NCI-H2107 treated with DMSO at 0.1 percent for 48 hours (cell line): Measurements from ENCODE around the gene SLC22A7.

ENCODE experiments used
- DNase-seq: peaks from one replicate; lab custom pipeline; 2025; ENCODE audit not compliant: unreplicated experiment; lab: John Stamatoyannopoulos, UW

Gene SLC22A7, protein sequence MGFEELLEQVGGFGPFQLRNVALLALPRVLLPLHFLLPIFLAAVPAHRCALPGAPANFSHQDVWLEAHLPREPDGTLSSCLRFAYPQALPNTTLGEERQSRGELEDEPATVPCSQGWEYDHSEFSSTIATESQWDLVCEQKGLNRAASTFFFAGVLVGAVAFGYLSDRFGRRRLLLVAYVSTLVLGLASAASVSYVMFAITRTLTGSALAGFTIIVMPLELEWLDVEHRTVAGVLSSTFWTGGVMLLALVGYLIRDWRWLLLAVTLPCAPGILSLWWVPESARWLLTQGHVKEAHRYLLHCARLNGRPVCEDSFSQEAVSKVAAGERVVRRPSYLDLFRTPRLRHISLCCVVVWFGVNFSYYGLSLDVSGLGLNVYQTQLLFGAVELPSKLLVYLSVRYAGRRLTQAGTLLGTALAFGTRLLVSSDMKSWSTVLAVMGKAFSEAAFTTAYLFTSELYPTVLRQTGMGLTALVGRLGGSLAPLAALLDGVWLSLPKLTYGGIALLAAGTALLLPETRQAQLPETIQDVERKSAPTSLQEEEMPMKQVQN

DNA sequence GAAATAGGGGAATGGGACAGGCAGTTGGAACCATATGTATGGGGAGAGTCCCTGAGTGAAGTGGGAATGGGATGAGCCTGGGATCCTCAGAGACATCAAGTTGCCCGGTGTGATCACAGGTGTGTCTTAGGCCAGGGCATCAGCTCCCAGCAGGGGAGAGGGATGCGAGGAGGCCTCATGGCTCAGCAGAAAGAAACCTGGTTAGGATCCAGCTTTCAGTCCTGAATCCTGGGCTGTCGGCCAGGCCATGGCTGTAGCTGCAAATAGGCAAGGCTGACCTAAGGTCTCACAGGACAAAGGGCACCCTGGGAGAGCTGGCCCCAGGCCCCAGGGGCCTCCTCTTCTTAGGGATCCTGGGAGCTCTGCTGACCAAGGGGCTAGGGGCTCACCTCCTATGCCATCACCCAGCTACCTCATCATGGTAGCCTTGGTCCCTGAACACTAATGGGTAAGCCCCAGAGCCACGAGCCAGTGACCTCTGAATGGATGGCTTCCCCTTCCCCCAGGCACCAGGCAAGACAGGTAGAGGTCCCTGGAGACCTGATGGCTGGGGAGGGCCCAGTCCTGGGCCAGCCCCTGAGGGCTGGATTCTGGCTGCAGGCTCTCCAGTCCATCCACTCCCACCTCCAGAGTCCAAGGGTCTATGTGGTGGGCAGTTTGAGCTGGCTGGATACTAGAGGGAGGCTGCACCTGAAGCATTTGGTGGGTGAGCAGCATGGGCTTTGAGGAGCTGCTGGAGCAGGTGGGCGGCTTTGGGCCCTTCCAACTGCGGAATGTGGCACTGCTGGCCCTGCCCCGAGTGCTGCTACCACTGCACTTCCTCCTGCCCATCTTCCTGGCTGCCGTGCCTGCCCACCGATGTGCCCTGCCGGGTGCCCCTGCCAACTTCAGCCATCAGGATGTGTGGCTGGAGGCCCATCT lies at the start of gene SLC22A7:
TSS of gene SLC22A7 (plus strand) at position 617 of the 921 bp plus-strand sequence. CDS start at position 716, 99 bp downstream.
- no peak for DNase-seq

DNA sequence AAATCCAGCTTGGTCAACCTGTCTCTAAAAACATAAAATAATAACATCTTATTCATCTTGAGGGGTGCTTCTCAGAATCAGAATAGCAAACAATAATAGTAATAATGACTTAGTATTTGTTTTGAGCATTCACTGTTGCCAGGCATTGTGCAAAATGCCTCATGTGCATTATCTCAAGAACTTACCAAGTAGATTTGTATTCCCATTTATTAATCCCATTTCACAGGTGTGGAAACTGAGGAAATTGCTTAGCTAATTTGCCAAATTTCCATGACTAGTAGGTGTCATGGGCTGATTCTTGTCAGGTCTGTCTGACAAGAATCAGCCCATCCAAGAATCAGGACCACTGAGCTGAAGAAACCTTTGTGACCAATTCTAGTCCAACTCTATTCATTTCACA lies 49.3 kb upstream of the SLC22A7 start:
- DNase-seq, result no peak

DNA sequence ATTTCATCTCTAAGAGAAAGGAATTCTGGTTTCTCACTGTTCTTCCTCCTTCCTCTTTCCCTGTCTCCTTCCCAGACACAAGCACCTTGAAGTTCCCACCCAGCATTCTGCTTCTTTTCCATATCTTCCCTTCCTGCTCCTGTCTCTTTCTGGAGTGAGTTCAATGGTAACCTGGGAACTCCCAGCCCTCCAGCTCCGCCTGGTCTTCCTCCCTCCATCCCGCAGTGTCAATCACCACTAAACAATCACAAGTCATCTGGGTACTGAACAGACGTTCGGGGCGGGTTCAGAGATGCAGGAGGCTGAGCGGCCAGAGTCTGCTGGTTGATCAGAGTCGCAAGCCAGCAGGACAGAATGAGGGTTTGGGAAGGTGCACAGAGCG lies 47.1 kb upstream of the SLC22A7 start:
- DNase-seq, result no peak

DNA sequence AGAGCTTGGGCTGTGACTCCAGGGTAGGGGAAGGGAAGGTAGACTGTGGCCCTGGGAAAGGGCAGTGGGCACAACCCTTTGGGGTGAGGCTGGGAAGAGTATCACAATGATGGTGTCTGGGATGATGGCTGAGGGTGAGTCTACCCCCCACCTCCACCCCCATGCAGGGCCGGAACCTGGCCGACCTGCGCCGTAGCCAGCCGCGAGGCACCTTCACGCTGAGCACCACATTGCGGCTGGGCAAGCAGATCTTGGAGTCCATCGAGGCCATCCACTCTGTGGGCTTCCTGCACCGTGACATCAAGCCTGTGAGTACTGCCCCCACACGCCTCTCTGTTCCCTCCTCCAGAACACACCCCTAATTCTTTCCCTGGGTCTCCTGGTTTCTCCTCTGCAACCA lies 44.7 kb upstream of the SLC22A7 start:
- DNase-seq, result no peak

- no peak for DNase-seq
Measured at GRCh38 chr6:43254138-43254817, 43.8 kb upstream of the SLC22A7 start.

DNA sequence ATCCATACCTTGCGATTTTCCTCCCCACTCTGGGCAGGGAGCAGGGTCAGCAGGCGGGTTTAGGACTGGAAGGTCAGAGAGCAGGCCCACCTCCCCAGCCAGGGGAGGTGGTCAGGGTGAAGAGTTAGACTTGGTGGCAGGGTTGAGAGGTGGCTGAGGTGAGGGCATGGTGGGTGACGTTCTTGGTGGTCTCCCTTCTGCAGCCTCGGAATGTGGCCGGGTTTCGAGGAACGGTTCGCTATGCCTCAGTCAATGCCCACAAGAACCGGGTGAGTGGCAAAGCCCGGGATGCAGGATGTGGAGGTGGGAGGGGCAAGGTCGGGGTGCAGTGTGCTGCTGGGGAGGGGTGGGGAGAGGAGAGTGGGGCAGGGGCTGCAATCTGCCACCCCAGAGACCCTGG lies 43.2 kb upstream of the SLC22A7 start:
- no peak for DNase-seq

DNA sequence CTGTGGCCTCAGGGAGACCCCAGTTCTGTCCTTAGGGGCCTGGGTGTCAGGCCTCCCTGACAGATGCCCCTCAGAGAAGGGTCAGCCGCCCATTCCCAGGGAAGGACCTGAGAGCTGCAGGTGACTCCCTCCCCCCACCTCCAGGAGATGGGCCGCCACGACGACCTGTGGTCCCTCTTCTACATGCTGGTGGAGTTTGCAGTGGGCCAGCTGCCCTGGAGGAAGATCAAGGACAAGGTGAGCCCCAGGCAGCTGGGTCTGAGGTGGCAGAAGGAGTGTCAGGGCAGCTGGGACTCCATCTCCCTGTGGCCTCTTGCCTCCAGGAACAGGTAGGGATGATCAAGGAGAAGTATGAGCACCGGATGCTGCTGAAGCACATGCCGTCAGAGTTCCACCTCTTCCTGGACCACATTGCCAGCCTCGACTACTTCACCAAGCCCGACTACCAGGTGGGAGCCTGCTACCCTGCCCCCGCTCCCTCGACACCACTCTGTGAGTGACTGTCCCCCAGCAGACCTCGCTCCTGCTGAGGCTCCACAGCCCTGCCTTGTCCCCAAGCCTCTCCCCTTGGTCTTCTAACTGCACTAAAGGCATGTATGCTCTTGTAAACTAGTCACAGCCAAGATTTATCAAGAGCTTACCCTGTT lies 42.5 kb upstream of the SLC22A7 start:
- DNase-seq, result no peak

DNA sequence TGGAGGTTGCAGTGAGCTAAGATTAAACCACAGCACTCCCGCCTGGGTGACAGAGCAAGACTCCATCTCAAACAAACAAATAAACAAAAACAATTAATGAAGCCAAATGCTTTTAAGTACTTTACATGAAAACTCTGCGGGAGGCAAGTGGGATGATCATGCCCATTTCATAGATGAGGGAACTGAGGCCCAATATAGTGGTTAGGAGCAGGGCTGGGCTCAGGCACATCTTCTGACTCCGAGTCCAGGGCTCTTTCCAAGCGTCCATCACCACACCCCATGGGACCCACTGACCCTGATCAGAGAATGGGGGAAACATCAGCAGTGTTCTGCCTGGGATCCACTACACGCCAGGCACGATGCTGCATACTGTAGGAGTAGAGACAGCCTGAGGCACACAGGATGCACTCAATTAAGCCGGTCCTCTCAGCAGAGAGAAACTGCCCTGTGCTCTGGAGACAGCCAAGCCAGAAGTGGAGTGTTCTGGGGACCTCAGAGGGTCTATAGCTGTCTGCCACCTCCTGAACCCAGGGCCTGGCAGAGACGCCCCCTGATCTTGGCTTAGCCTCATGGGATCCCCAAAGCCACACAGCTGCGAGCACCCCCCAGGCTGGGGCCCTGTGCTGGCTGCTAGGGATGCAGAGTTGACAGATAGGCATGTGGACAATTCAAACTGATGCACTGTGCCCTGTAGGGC lies 41.2 kb upstream of the SLC22A7 start:
- DNase-seq, result no peak

DNA sequence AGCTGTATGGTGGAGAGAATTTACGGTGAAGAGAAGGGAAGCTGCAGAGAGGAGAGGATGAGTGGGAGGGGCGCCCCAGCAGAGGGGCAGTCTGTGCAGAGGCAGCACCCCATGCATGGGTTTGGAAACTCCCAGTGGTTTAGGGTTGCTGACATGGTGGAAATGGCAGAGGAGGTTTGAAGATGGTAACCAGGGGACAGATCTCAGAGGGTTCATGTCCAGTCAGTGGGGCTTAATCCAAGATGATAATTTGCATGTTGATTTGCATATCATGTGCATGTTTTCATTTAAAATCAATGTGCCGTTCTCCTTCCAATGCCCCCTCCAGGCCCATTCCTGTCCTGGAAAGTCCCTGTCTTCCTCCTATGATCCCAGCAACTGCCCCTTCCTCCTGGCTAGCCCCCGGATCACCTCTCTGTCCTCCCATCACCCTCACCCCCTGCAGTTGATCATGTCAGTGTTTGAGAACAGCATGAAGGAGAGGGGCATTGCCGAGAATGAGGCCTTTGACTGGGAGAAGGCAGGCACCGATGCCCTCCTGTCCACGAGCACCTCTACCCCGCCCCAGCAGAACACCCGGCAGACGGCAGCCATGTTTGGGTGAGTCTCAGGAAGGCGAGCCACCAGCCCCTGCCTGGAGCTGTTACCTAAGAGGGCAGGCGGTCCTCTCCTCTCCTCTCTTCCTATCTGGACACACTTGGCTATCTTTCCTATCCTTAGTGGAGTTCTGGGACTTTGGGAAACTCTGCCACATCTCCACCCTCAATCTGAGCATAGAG lies 40.5 kb upstream of the SLC22A7 start:
- no peak for DNase-seq

DNA sequence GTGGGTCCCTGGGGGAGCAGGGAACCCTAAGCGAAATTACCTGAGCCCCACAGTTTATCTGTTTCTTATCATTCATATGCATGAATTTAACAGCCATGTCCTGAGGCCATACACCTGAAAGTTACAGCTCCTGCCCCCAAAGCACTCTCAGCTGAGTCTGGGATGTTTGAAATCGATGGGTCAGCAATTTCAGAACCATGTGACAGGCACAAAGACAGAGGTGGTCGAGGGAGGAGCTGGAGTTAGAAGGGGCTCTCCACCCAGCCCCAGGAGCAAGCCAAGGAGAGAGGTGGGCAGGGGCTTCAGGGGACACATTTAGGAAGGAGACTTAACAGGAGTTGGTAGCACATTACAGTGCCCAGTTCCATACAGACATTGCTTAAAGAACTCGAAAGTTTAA lies 39.9 kb upstream of the SLC22A7 start:
- DNase-seq, result no peak

- no peak for DNase-seq
Measured at GRCh38 chr6:43258807-43259686, 39.0 kb upstream of the SLC22A7 start.

GRCh38 chr6:43260791-43261190 lies 37.3 kb upstream of the SLC22A7 start:
- DNase-seq, result no peak

- DNase-seq, result no peak
Measured at GRCh38 chr6:43261198-43261597, 36.9 kb upstream of the SLC22A7 start.

DNA sequence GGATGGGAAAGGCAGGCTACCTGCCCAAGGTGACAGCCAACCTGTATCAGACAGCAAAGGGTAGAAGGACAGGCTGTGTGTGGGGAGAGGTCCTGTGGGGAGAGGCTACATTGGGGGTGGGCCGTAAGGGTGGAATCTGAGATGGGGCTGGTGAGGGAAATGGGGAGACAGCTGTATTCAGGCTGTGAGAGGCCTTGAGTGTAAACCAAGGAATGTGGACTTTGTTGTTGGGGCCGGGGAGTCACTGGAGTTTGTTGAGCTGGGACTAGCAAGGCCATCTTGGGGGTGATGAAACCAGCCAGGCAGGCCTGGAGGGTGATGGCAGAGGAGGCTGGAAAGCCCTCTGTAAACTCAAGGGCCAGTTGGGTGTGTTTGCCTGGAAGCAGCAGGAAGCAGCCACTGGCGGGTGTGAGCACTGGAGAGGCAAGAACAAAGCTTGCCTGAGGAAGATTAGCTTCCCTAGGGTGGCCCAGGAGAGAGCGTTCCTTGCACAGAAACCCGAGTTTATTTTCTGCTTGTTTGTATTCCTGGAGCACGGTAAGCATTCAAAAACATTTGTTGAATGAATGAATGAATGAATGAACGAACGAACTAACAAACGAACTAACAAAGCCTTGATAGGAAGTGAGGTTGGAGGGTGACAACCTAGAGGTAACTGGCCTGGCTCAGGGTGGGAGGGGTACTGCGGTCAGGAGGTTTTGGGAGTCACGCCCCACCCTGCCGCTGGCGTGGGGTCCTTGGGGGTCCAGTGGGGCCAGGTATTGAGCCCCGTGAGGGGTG lies 35.9 kb upstream of the SLC22A7 start:
- DNase-seq, result no peak

DNA sequence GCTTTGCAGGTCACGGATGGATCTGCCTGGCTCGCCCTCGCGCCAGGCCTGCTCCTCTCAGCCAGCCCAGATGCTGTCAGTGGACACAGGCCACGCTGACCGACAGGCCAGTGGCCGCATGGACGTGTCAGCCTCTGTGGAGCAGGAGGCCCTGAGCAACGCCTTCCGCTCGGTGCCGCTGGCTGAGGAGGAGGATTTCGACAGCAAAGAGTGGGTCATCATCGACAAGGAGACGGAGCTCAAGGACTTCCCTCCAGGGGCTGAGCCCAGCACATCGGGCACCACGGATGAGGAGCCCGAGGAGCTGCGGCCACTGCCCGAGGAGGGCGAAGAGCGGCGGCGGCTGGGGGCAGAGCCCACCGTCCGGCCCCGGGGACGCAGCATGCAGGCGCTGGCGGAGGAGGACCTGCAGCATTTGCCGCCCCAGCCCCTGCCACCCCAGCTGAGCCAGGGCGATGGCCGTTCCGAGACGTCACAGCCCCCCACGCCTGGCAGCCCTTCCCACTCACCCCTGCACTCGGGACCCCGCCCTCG lies 35.2 kb upstream of the SLC22A7 start:
- DNase-seq, result no peak

GRCh38 chr6:43263314-43264178 lies 34.5 kb upstream of the SLC22A7 start:
- peak; percentile 5 for DNase-seq
